GM12878 (cell line): ENCODE data around the gene HAGHL. TPM values are rescaled to one million over a fixed set of nuclear protein-coding genes. Genes with fewer than 3 reads are reported as not detected.

ENCODE experiments used
- ATF2 ChIP-seq: IDR thresholded peaks from 2 replicates; pipeline ENCODE4 v1.6.1; 2012; ENCODE audit warnings: low read length, inconsistent platforms
- CREB1 ChIP-seq: IDR thresholded peaks from 2 replicates; pipeline ENCODE4 v1.6.1; 2012; ENCODE audit warnings: low read depth, mild to moderate bottlenecking, inconsistent platforms
- HDGF ChIP-seq: fragments of 450-650 bp; IDR thresholded peaks from 2 replicates; pipeline ENCODE4 v1.6.1; 2016; ENCODE audit warnings: antibody characterized with exemption
- LARP7 ChIP-seq: fragments of 450-650 bp; IDR thresholded peaks from 2 replicates; pipeline ENCODE4 v1.6.1; 2017; ENCODE audit warnings: mild to moderate bottlenecking
- MEF2B ChIP-seq: fragments of 450-650 bp; IDR thresholded peaks from 2 replicates; pipeline ENCODE4 v1.6.1; 2018; ENCODE audit warnings: mild to moderate bottlenecking, moderate library complexity; ENCODE audit not compliant: partially characterized antibody, poor library complexity, severe bottlenecking
- MTA2 ChIP-seq: fragments of 450-650 bp; IDR thresholded peaks from 2 replicates; pipeline ENCODE4 v1.6.1; 2016; ENCODE audit warnings: low read depth, mild to moderate bottlenecking, moderate library complexity
- MYB ChIP-seq: fragments of 150-350 bp; IDR thresholded peaks from 2 replicates; pipeline ENCODE4 v1.6.1; 2014; ENCODE audit warnings: mild to moderate bottlenecking, low read depth, low read length, borderline replicate concordance
- NR2C2 ChIP-seq: IDR thresholded peaks from 2 replicates; pipeline ENCODE4 v1.6.1; 2011; ENCODE audit warnings: borderline replicate concordance, low read depth; ENCODE audit not compliant: control insufficient read depth, insufficient read length
- POU2F2 ChIP-seq: IDR thresholded peaks from 3 replicates; pipeline ENCODE4 v1.6.1; 2011; ENCODE audit warnings: low read depth, mild to moderate bottlenecking, low read length, borderline replicate concordance
- RAD21 ChIP-seq: IDR thresholded peaks from 2 replicates; pipeline ENCODE4 v1.6.1; 2011; ENCODE audit warnings: mild to moderate bottlenecking, low read depth, low read length, moderate library complexity; ENCODE audit not compliant: insufficient read depth
- RBBP5 ChIP-seq: fragments of 200-600 bp; sonication (generic); conservative IDR thresholded peaks from 2 replicates; pipeline ENCODE4 v1.6.1; 2016
- SMAD5 ChIP-seq: IDR thresholded peaks from 2 replicates; pipeline ENCODE4 v1.6.1; 2016; ENCODE audit warnings: antibody characterized with exemption, low read depth
- SPI1 ChIP-seq: IDR thresholded peaks from 2 replicates; pipeline ENCODE4 v1.6.1; 2011; ENCODE audit warnings: low read depth, mild to moderate bottlenecking, low read length, moderate library complexity, borderline replicate concordance; ENCODE audit not compliant: insufficient read depth
- STAT3 ChIP-seq: IDR thresholded peaks from 2 replicates; pipeline ENCODE4 v1.6.1; 2011; ENCODE audit warnings: low read depth, low read length, improper control_type of control experiment
- TARDBP ChIP-seq: IDR thresholded peaks from 2 replicates; pipeline ENCODE4 v1.6.1; 2016; ENCODE audit warnings: borderline replicate concordance
- USF2 ChIP-seq: IDR thresholded peaks from 2 replicates; pipeline ENCODE4 v1.6.1; 2011; ENCODE audit warnings: low read depth, low read length, improper control_type of control experiment, borderline replicate concordance
- ZNF207 ChIP-seq: fragments of 450-650 bp; IDR thresholded peaks from 2 replicates; pipeline ENCODE4 v1.6.1; 2014; ENCODE audit warnings: antibody characterized with exemption, mild to moderate bottlenecking, borderline replicate concordance
- ZNF274 ChIP-seq: IDR thresholded peaks from one replicate; pipeline ENCODE4 v1.8.0; 2011; ENCODE audit not compliant: insufficient read length, insufficient read depth
- ZNF384 ChIP-seq: IDR thresholded peaks from 2 replicates; pipeline ENCODE4 v1.6.1; 2012; ENCODE audit warnings: low read depth, mild to moderate bottlenecking, low read length, improper control_type of control experiment, borderline replicate concordance
- ZNF592 ChIP-seq: fragments of 450-650 bp; IDR thresholded peaks from 2 replicates; pipeline ENCODE4 v1.6.1; 2017; ENCODE audit warnings: mild to moderate bottlenecking, moderate library complexity
- ZSCAN29 ChIP-seq: fragments of 450-650 bp; IDR thresholded peaks from 2 replicates; pipeline ENCODE4 v1.6.1; 2017; ENCODE audit warnings: mild to moderate bottlenecking, moderate library complexity
- polyA plus RNA-seq, 11 experiments: library from polyadenylated mRNA; depleted of rRNA in 4 of 11; unstranded in 6 of 11; stranded (reverse) in 5 of 11; fragments of >200 nt; fragmentation: Nextera tagmentation in 4 of 11; fragmentation: Illumina TruSeq in 1 of 11; extraction: Ambion mirVana in 4 of 11; extraction: Trizol in 1 of 11; gene quantifications; 1 replicate in 1 of 11; 2 replicates in 10 of 11; pipeline versions ENCODE4 v1.2.1 to v1.2.3, GENCODE V29; 2011 to 2016; ENCODE audit warnings: inconsistent platforms in 2 of 11, missing spikeins in 2 of 11, low read depth in 1 of 11
- total RNA-seq, 4 experiments: library from RNA; depleted of rRNA in 3 of 4; stranded (reverse); fragments of >200 nt in 3 of 4; fragmentation: Illumina TruSeq in 1 of 4; extraction: Trizol in 1 of 4; gene quantifications; 2 replicates each; pipeline versions ENCODE4 v1.2.1 to v1.2.3, GENCODE V29; 2013 to 2021
- TF ChIP-seq, protein P1 (sequence below): IDR thresholded peaks from 2 replicates; pipeline ENCODE4 v1.6.1; 2012; ENCODE audit warnings: low read depth, low read length, improper control_type of control experiment

The HAGHL gene
- total and polyA plus RNA-seq, 10 of the 15 experiments (the other 5 are each of a cell fraction or from before 2014, with no cell fraction given): 0.23 to 44.6 (median 16.4) TPM

DNA sequence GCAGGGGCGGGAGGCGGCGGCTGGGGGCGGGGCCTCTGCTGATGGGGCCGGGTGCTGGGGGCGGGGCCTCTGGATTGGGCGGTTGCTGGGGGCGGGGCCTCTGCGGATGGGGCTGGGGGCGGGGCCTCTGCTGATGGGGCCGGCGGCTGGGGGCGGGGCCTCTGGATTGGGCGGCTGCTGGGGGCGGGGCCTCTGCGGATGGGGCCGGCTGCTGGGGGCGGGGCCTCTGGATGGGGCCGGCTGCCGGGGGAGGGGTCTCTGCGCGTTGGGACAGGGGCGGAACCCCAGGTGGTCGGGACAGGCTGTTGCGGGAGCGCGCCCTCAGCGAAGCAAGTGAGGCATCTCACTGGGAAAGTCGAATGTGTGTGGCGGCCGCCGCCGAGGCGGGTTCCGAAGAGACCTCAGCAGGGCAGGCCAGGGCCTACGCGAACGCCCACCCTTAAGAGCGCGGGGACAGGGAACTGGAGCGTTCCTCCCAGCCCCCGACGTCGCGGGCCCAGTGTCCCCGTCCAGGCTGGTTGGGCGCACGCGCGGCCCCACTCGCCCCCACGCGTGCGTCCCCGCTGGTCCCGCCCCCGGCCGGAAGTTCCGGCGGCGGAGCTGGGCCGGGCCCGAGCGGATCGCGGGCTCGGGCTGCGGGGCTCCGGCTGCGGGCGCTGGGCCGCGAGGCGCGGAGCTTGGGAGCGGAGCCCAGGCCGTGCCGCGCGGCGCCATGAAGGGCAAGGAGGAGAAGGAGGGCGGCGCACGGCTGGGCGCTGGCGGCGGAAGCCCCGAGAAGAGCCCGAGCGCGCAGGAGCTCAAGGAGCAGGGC lies 46.9 kb upstream of the HAGHL start, which contains the start of gene STUB1 (continued):
- no peak for TF ChIP-seq ZNF274
- no peak for TF ChIP-seq NR2C2
- no peak for TF ChIP-seq HDGF
- no peak for TF ChIP-seq RAD21
- no peak for TF ChIP-seq SMAD5
- TF ChIP-seq ZNF207: no peak
- TF ChIP-seq ZNF384: no peak
- TF ChIP-seq ZSCAN29: 0 out of 2 replicates have a peak, but pooled peaks have one; percentile 18
- TF ChIP-seq MEF2B: no peak
- TF ChIP-seq USF2: no peak
- TF ChIP-seq STAT3: no peak
- TF ChIP-seq, protein P1, sequence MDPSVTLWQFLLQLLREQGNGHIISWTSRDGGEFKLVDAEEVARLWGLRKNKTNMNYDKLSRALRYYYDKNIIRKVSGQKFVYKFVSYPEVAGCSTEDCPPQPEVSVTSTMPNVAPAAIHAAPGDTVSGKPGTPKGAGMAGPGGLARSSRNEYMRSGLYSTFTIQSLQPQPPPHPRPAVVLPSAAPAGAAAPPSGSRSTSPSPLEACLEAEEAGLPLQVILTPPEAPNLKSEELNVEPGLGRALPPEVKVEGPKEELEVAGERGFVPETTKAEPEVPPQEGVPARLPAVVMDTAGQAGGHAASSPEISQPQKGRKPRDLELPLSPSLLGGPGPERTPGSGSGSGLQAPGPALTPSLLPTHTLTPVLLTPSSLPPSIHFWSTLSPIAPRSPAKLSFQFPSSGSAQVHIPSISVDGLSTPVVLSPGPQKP: peak; percentile 67; the same call in 1 of the 2 replicates
- TF ChIP-seq ZNF592: no peak
- TF ChIP-seq LARP7: peak; percentile 94
- TF ChIP-seq SPI1: no peak
- no peak for TF ChIP-seq TARDBP
- no peak for TF ChIP-seq MTA2
- TF ChIP-seq CREB1: 0 out of 2 replicates have a peak, but pooled peaks have one; percentile 5
- TF ChIP-seq ATF2: no peak
- TF ChIP-seq POU2F2: peak; percentile 32; the same call in 1 of the 3 replicates
- no peak for TF ChIP-seq MYB
- TF ChIP-seq RBBP5: no peak
